NCI-H526 treated with DMSO at 0.1 percent for 48 hours (cell line): ENCODE data around the gene POU1F1.
"Not testable (repeated sequence)": the region's sequence is repeated elsewhere in the genome, so short reads cannot be mapped to it uniquely, and the experiment has no call there.

ENCODE experiments used
- DNase-seq: peaks from one replicate; lab custom pipeline; 2025; lab: John Stamatoyannopoulos, UW

Gene POU1F1, protein sequence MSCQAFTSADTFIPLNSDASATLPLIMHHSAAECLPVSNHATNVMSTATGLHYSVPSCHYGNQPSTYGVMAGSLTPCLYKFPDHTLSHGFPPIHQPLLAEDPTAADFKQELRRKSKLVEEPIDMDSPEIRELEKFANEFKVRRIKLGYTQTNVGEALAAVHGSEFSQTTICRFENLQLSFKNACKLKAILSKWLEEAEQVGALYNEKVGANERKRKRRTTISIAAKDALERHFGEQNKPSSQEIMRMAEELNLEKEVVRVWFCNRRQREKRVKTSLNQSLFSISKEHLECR

DNA sequence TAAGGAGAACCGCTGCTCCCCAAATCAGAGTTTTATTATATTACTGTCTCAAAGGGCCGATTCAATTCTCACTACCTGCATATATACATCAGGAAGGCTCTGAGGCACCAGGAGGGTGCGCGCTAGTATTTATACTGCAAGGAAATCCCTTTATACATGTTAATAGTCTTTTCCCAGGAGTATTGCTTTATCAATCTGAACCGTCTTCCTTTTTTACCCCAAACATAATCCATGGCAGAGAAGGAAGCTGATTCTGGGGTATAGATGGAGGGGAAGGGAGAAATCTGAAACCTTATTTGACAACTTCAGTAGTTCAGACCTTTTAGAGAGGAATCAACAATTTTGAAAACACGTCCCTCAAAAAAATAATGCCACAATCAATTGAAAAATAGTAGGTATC, at the start of gene POU1F1:
Gene POU1F1 (minus strand): TSS at position 101 of the 400 bp plus-strand sequence. CDS start 122 bp downstream, outside the sequence.
- no peak for DNase-seq

DNA sequence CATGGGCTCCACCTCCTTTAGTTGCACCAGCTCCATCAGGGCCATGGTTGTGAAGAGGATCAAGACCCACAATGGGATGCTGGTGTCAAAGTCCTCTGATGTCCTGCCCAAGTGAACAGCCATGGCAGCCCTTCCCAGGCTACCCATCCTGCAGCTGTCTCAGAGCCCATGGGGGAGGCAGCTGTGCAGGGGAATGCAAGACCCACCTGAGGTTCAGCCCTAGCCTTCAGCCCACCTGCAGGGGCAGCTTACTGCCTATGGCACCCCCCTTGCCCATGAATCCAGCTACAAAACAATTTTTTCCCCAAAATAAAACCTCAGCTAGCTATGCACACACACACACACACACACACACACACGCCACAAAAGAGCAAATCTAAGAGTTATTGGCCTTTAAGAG, 48.2 kb upstream of the POU1F1 start:
- DNase-seq, result no peak

- DNase-seq, result no peak
Observed at GRCh38 chr3:87320756-87321626, 44.6 kb upstream of the POU1F1 start.

- DNase-seq, result no peak
Observed at GRCh38 chr3:87318617-87319021, 42.2 kb upstream of the POU1F1 start.

GRCh38 chr3:87317779-87318178, 41.4 kb upstream of the POU1F1 start:
- DNase-seq, result no peak

DNA sequence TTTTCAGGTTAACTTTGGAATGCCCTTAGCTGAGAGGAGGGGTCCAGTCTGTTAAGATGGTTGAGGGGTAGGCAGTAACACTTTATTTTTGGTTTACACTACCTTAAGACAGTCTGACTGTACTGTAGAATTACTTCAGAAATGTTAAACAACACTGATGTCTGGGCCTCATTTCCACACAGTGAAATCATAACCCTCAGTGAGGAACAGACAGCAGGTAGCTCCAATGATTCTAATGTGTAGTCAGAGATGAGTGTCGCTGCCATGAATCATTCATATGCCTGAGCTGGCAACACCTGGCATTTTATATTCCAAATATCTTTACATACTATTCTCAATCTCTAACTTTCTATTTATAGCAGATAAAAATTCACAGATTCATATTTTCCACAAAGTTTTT, 37.3 kb upstream of the POU1F1 start:
- DNase-seq, result no peak

DNA sequence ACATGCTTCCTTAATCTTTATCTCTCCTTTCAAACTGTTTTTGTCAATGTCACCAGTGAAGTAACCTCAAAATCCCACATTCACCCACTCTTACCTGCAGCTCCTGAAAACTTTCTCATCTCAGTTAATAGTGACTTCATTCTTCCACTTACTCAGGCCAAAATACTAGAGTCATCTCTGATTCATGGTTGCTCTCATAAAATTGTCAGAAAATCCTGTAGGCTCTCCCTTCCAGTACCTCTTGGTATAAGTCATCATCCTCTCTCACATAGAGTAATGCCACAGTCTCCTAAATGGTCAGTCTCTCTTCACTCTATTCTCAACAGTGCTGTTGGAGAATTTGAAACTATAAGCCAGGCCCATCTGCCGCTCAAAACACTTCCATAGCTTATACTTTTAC, 34.9 kb upstream of the POU1F1 start:
- no peak for DNase-seq

GRCh38 chr3:87309601-87310000, 33.2 kb upstream of the POU1F1 start:
- DNase-seq, result no peak

- no peak for DNase-seq
Observed at GRCh38 chr3:87307805-87308204, 31.4 kb upstream of the POU1F1 start.

- no peak for DNase-seq
Observed at GRCh38 chr3:87305517-87305916, 29.1 kb upstream of the POU1F1 start.

- not testable (repeated sequence) for DNase-seq
Observed at GRCh38 chr3:87305031-87305430, 28.6 kb upstream of the POU1F1 start.

- DNase-seq, result peak; percentile 35
Observed at GRCh38 chr3:87298111-87298718, 21.8 kb upstream of the POU1F1 start.

DNA sequence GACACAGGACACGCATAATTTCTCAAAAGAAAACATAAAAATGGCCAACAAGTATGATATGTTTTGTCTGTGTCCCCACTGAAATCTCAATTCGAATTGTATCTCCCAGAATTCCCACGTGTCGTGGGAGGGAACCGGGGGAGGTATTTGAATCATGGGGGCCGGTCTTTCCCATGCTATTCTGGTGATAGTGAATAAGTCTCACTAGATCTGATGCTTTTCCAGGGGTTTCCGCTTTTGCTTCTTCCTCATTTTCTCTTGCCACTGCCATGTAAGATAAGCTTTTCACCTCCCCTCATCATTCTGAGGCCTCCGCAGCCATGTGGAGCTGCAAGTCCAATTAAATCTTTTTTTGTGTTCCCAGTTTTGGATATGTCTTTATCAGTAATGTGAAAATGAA, 12.1 kb upstream of the POU1F1 start:
- DNase-seq, result no peak

GRCh38 chr3:87287011-87287410, 10.6 kb upstream of the POU1F1 start:
- DNase-seq, result no peak

DNA sequence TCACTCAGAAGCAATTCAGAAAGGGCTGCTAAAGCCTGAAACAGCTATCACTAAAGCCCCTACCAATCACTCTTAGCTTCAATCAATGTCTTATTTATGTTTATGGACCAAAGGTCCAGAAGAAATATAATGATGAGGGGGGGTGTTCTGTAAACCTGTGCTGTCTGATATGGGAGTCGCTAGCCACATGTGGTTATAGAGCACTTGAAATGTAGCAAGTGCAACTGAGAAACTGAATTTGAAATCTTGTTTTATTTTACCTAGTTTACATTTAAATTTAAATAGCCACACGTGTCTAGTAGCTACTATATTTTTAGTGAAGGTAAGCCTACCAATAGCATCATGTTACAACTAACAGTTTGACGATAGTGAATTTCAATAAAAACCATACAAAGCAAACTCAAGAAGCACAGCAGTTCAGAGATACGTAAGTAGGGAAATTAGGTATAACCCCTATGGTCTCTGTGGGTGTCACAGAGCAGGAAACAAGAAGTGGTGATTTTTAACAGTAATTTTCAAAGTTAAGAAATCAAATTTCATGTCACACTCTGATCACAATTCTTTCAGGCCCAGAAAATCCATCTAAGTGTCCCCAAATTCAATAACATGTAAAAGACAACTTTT, 3.6 kb downstream of the POU1F1 start:
- DNase-seq, result no peak

- no peak for DNase-seq
Observed at GRCh38 chr3:87270908-87271700, 5.3 kb downstream of the POU1F1 start.

GRCh38 chr3:87269723-87270122, 6.7 kb downstream of the POU1F1 start:
- DNase-seq, result no peak

DNA sequence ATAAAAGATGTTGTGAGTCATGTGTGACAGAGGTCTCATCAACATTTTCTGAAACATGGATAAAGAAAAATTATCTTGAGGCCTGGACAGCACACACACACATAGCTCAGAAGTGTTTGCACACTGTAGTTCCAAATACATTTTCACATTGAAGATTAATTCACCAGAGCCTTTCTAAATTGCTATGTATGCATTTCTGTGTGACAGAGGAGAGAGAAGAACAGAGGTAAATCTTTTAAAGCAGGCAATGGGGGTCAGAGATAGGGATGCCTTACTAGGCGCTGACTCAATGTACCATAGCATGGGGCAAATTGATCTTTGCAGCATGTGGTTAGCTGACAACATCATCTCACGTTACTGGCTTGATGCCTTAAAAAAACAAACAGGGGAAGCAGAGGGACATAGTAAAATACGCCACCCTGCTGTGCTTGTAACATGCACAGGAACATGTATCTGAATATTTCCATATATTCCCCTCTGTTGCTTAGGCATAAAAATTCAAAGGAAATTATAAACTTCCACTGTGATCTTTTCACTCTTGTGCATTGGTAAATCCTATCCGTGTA, 7.7 kb downstream of the POU1F1 start:
- DNase-seq, result no peak

DNA sequence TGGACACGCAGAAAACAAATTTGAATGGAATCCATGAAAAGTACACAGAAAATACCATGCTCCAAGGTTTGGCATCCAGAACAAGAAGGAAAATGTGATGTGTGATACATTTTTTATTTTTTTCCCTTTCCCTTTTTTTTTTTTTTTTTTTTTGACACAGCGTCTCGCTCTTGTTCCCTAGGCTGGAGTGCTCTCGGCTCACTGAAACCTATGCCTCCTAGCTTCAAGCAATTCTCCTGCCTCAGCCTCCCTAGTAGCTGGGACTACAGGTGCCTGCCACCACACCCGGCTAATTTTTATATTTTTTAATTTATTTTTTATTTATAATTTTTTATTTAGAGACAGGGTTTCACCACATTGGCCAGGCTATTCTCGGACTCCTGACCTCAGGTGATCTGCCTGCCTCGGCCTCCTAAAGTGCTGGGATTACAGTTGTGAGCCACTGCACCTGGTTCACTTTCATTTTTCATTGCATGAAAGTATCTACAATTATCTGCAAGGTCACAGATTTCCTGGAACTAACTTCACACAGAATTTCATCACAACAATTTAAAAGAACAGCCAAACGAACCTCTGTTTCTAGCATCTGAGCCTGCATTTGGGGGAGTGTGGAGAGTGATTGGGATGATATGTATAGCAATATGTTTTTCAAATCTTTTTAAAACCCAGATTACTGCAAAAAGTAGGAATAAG, 8.3 kb downstream of the POU1F1 start:
- DNase-seq, result no peak

DNA sequence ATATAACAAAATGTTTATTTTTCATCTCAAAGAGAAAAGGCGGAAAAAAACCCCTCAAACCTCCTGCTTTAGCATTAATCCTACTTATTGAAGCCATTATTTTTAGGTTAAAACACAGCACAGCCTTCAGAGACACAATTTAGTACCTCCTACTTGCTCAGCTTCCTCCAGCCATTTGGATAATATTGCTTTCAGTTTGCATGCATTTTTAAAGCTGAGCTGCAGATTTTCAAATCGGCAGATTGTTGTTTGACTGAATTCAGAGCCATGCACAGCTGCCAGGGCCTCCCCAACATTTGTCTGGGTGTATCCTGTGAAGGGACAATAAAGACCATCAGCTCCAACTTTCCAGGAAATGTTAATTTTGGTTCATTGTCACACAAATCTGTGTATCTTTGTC, 14.5 kb downstream of the POU1F1 start:
- DNase-seq, result no peak

DNA sequence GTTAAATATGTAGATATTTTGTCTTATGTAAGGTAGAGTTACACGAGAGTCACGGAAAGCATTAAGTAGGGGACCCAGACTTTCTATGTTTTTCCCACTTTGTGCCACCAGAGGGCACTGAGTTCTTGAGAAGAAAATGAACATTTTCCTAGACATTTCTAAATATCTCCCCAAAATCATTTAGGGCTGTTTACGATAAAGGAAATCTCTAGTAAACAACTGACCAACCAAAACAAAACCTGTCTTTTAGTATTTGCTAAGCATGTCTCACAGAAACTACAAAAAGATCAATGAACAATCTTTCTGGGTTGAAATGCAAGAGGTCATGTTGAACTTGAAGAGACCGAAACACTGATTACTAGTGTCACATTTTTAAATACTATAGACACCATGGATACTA, 16.1 kb downstream of the POU1F1 start:
- DNase-seq, result peak; percentile 32
